Neuron (in vitro differentiated cells): ENCODE results near the gene KATNAL1.

ENCODE experiments used
- H2AFZ ChIP-seq: one replicate; pipeline ENCODE4 v1.6.1; 2013; ENCODE audit warnings: low read depth, mild to moderate bottlenecking, inconsistent platforms, low read length, moderate library complexity
- H3K27me3 ChIP-seq: one replicate; pipeline ENCODE4 v1.6.1; 2013; ENCODE audit warnings: low read length; ENCODE audit not compliant: insufficient read depth
- H3K36me3 ChIP-seq: one replicate; pipeline ENCODE4 v1.6.1; 2013; ENCODE audit warnings: low read length; ENCODE audit not compliant: insufficient read depth
- H3K4me1 ChIP-seq: one replicate; pipeline ENCODE4 v1.6.1; 2013; ENCODE audit warnings: low read length; ENCODE audit not compliant: insufficient read depth
- H3K4me3 ChIP-seq: 2 replicates; pipeline ENCODE4 v1.5.1; 2013; ENCODE audit warnings: mild to moderate bottlenecking, low read length, moderate library complexity
- H3K9me3 ChIP-seq: one replicate; pipeline ENCODE4 v1.6.1; 2013; ENCODE audit warnings: low read length

KATNAL1 gene

GRCh38 chr13:30307194-30307970 is at the start of gene KATNAL1:
Gene KATNAL1, minus strand, starts transcription at chr13:30307551. Its CDS starts 23,774 bp downstream, at chr13:30283777.
- Histone ChIP-seq H3K9me3 (no peaks in the 10 kb centered on the region), H3K27me3 (no peaks in the 10 kb centered on the region), H3K36me3 (no peaks in the 10 kb centered on the region), H3K4me3 (peak within 1 kb of the TSS; percentile 70), H2AFZ (peak within 1 kb of the TSS; percentile 71), H3K4me1 (peaks cover 25% of the 10 kb centered on the region)

GRCh38 chr13:30355839-30356238 is 48.5 kb upstream of the KATNAL1 start:
- H3K4me3 ChIP-seq, result no peak overlapping the region
- H3K4me1 ChIP-seq, result no peaks in the 10 kb centered on the region
- H2AFZ ChIP-seq, result no peak overlapping the region
- no peaks in the 10 kb centered on the region for H3K27me3 ChIP-seq
- H3K9me3 ChIP-seq, result peaks cover 4% of the 10 kb centered on the region
- H3K36me3 ChIP-seq, result no peaks in the 10 kb centered on the region

GRCh38 chr13:30355384-30355699 is 48.0 kb upstream of the KATNAL1 start:
- H3K36me3 ChIP-seq, result no peaks in the 10 kb centered on the region
- no peaks in the 10 kb centered on the region for H3K4me1 ChIP-seq
- H3K9me3 ChIP-seq, result peaks cover 4% of the 10 kb centered on the region
- H2AFZ ChIP-seq, result no peak overlapping the region
- no peak overlapping the region for H3K4me3 ChIP-seq
- no peaks in the 10 kb centered on the region for H3K27me3 ChIP-seq

- H3K27me3 ChIP-seq, result no peaks in the 10 kb centered on the region
- H3K36me3 ChIP-seq, result no peaks in the 10 kb centered on the region
- no peak overlapping the region for H3K4me3 ChIP-seq
- no peak overlapping the region for H2AFZ ChIP-seq
- no peaks in the 10 kb centered on the region for H3K4me1 ChIP-seq
- peaks cover 4% of the 10 kb centered on the region for H3K9me3 ChIP-seq
Observed at GRCh38 chr13:30354493-30355383, 47.4 kb upstream of the KATNAL1 start.

GRCh38 chr13:30353471-30354215 is 46.3 kb upstream of the KATNAL1 start:
- H3K9me3 ChIP-seq, result peaks cover 4% of the 10 kb centered on the region
- H3K4me1 ChIP-seq, result no peaks in the 10 kb centered on the region
- H3K4me3 ChIP-seq, result no peak overlapping the region
- no peak overlapping the region for H2AFZ ChIP-seq
- no peaks in the 10 kb centered on the region for H3K36me3 ChIP-seq
- H3K27me3 ChIP-seq, result no peaks in the 10 kb centered on the region

GRCh38 chr13:30353060-30353459 is 45.7 kb upstream of the KATNAL1 start:
- Histone ChIP-seq H2AFZ (no peak overlapping the region), H3K9me3 (peaks cover 6% of the 10 kb centered on the region), H3K4me1 (no peaks in the 10 kb centered on the region), H3K36me3 (no peaks in the 10 kb centered on the region), H3K4me3 (no peak overlapping the region), H3K27me3 (no peaks in the 10 kb centered on the region)

GRCh38 chr13:30352121-30352520 is 44.8 kb upstream of the KATNAL1 start:
- Histone ChIP-seq H3K27me3 (no peaks in the 10 kb centered on the region), H3K36me3 (no peaks in the 10 kb centered on the region), H3K4me1 (no peaks in the 10 kb centered on the region), H3K4me3 (no peak overlapping the region), H3K9me3 (peaks cover 6% of the 10 kb centered on the region), H2AFZ (no peak overlapping the region)

- H3K36me3 ChIP-seq, result no peaks in the 10 kb centered on the region
- H3K4me3 ChIP-seq, result no peak overlapping the region
- no peaks in the 10 kb centered on the region for H3K4me1 ChIP-seq
- peaks cover 2% of the 10 kb centered on the region for H3K9me3 ChIP-seq
- H2AFZ ChIP-seq, result no peak overlapping the region
- no peaks in the 10 kb centered on the region for H3K27me3 ChIP-seq
Observed at GRCh38 chr13:30346789-30347167, 39.4 kb upstream of the KATNAL1 start.

GRCh38 chr13:30346153-30346788 is 38.9 kb upstream of the KATNAL1 start:
- H2AFZ ChIP-seq, result no peak overlapping the region
- H3K9me3 ChIP-seq, result peaks cover 2% of the 10 kb centered on the region
- H3K36me3 ChIP-seq, result no peaks in the 10 kb centered on the region
- no peak overlapping the region for H3K4me3 ChIP-seq
- H3K4me1 ChIP-seq, result no peaks in the 10 kb centered on the region
- H3K27me3 ChIP-seq, result no peaks in the 10 kb centered on the region

GRCh38 chr13:30345426-30346100 is 38.2 kb upstream of the KATNAL1 start:
- H3K27me3 ChIP-seq, result no peaks in the 10 kb centered on the region
- no peak overlapping the region for H3K4me3 ChIP-seq
- H3K9me3 ChIP-seq, result peaks cover 2% of the 10 kb centered on the region
- no peaks in the 10 kb centered on the region for H3K4me1 ChIP-seq
- no peak overlapping the region for H2AFZ ChIP-seq
- H3K36me3 ChIP-seq, result no peaks in the 10 kb centered on the region

- Histone ChIP-seq H3K4me1 (peaks cover 13% of the 10 kb centered on the region), H3K9me3 (no peaks in the 10 kb centered on the region), H3K36me3 (no peaks in the 10 kb centered on the region), H2AFZ (no peak overlapping the region), H3K4me3 (no peak overlapping the region), H3K27me3 (no peaks in the 10 kb centered on the region)
Observed at GRCh38 chr13:30341815-30342570, 34.6 kb upstream of the KATNAL1 start.
